ENCODE results near the gene LGALS9B. TPM values are rescaled to one million over a fixed set of nuclear protein-coding genes. Genes with fewer than 3 reads are reported as not detected.
"Not testable (repeated sequence)": the region's sequence is repeated elsewhere in the genome, so short reads cannot be mapped to it uniquely, and the experiment has no call there.

Gene LGALS9B
- total RNA-seq, 1 donor from 2014 or later, result not detected

GRCh38 chr17:20422826-20423225 is 44.5 kb downstream of the LGALS9B start:
- H3K4me3 Mint-ChIP-seq (ENCODE audit: low read depth); H3K4me1 Mint-ChIP-seq (ENCODE audit: low read depth); H3K27me3 Mint-ChIP-seq (ENCODE audit: low read depth): not testable (repeated sequence)

GRCh38 chr17:20418838-20419237 is 48.5 kb downstream of the LGALS9B start:
- H3K27ac Mint-ChIP-seq; H3K4me3 Mint-ChIP-seq (ENCODE audit: low read depth); H3K9me3 Mint-ChIP-seq; DNase-seq (ENCODE audit: low spot score); intact Hi-C loops (cut with micrococcal nuclease); H3K4me1 Mint-ChIP-seq (ENCODE audit: low read depth); H3K36me3 Mint-ChIP-seq (ENCODE audit: low read depth); H3K27me3 Mint-ChIP-seq (ENCODE audit: low read depth): not testable (repeated sequence)

More at GRCh38 chr17:20422826-20423225, 44.5 kb downstream of the LGALS9B start:
- DNase-seq (ENCODE audit: low spot score); H3K27ac Mint-ChIP-seq; H3K9me3 Mint-ChIP-seq; H3K36me3 Mint-ChIP-seq (ENCODE audit: low read depth); intact Hi-C loops (cut with micrococcal nuclease): not testable (repeated sequence)

- intact Hi-C loops (cut with micrococcal nuclease); H3K4me3 Mint-ChIP-seq (ENCODE audit: low read depth); H3K27ac Mint-ChIP-seq; H3K36me3 Mint-ChIP-seq (ENCODE audit: low read depth); H3K9me3 Mint-ChIP-seq; DNase-seq (ENCODE audit: low spot score); H3K4me1 Mint-ChIP-seq (ENCODE audit: low read depth); H3K27me3 Mint-ChIP-seq (ENCODE audit: low read depth): not testable (repeated sequence)
These were observed 49.8 kb downstream of the LGALS9B start for GRCh38 chr17:20417492-20418080.

- intact Hi-C loops (cut with micrococcal nuclease), result not testable (repeated sequence)
These were observed 50.9 kb downstream of the LGALS9B start for GRCh38 chr17:20416381-20416911.

GRCh38 chr17:20415479-20415878 is 51.9 kb downstream of the LGALS9B start:
- H3K27ac Mint-ChIP-seq; DNase-seq (ENCODE audit: low spot score); H3K36me3 Mint-ChIP-seq (ENCODE audit: low read depth); H3K4me1 Mint-ChIP-seq (ENCODE audit: low read depth); H3K27me3 Mint-ChIP-seq (ENCODE audit: low read depth); intact Hi-C loops (cut with micrococcal nuclease); H3K4me3 Mint-ChIP-seq (ENCODE audit: low read depth); H3K9me3 Mint-ChIP-seq: not testable (repeated sequence)

More at GRCh38 chr17:20416381-20416911, 50.9 kb downstream of the LGALS9B start:
- not testable (repeated sequence) for H3K27ac Mint-ChIP-seq; H3K9me3 Mint-ChIP-seq; H3K36me3 Mint-ChIP-seq (ENCODE audit: low read depth); H3K27me3 Mint-ChIP-seq (ENCODE audit: low read depth); H3K4me3 Mint-ChIP-seq (ENCODE audit: low read depth); H3K4me1 Mint-ChIP-seq (ENCODE audit: low read depth); DNase-seq (ENCODE audit: low spot score)

GRCh38 chr17:20401306-20402022 is 65.9 kb downstream of the LGALS9B start:
- DNase-seq (ENCODE audit: low spot score); H3K4me3 Mint-ChIP-seq (ENCODE audit: low read depth); H3K4me1 Mint-ChIP-seq (ENCODE audit: low read depth); intact Hi-C loops (cut with micrococcal nuclease); H3K27ac Mint-ChIP-seq; H3K36me3 Mint-ChIP-seq (ENCODE audit: low read depth); H3K9me3 Mint-ChIP-seq; H3K27me3 Mint-ChIP-seq (ENCODE audit: low read depth): not testable (repeated sequence)

- not testable (repeated sequence) for H3K9me3 Mint-ChIP-seq, H3K27ac Mint-ChIP-seq
These were observed 66.6 kb downstream of the LGALS9B start for GRCh38 chr17:20400559-20401305.

More at GRCh38 chr17:20400559-20401305, 66.6 kb downstream of the LGALS9B start:
- DNase-seq (ENCODE audit: low spot score); H3K27me3 Mint-ChIP-seq (ENCODE audit: low read depth); H3K36me3 Mint-ChIP-seq (ENCODE audit: low read depth); intact Hi-C loops (cut with micrococcal nuclease); H3K4me1 Mint-ChIP-seq (ENCODE audit: low read depth); H3K4me3 Mint-ChIP-seq (ENCODE audit: low read depth): not testable (repeated sequence)

Other genes starting within 250 kb of the LGALS9B start
- not detected in 2 replicates for gene CDRT15L2, start 112.2 kb upstream of the LGALS9B start, total RNA-seq

Data from activated T-helper 2 cell treated with anti-CD3 and anti-CD28 coated beads, Interferon-gamma antibody, Interleukin-2, Interleukin-4, amounts not matched to agents 10 μg/mL and 5 μg/mL and 100 μg/mL, durations not matched to agents 14 hours and 24 hours and 36 hours (primary cell).